Amniotic epithelial cell (primary cell): Measurements from ENCODE around the gene RAB6A.
"Not testable (repeated sequence)": the region's sequence is repeated elsewhere in the genome, so short reads cannot be mapped to it uniquely, and the experiment has no call there.

ENCODE experiments used
- DNase-seq: peaks from one replicate; pipeline ENCODE4 v3.0.0-alpha.2; 2010; ENCODE audit warnings: low read depth

Gene RAB6A

DNA sequence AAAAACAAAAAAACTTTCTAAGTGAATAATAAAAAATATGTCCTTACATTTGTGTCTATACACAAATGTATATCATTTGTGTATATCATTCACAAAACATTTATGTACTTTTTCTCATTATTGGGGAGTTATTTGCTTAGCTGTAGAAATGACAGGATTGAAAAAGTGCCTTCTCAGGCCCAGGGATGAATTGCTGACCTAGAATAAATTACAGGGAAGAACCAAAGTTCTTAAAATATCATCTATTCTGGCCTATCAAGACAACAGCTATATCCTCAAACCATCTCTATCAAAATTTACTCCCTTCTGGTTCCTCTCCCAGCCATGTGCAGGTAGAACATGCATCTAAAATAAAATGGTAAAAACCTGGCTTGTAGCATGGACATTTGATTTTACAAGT, 1.9 kb upstream of the RAB6A start:
- no peak for DNase-seq

DNA sequence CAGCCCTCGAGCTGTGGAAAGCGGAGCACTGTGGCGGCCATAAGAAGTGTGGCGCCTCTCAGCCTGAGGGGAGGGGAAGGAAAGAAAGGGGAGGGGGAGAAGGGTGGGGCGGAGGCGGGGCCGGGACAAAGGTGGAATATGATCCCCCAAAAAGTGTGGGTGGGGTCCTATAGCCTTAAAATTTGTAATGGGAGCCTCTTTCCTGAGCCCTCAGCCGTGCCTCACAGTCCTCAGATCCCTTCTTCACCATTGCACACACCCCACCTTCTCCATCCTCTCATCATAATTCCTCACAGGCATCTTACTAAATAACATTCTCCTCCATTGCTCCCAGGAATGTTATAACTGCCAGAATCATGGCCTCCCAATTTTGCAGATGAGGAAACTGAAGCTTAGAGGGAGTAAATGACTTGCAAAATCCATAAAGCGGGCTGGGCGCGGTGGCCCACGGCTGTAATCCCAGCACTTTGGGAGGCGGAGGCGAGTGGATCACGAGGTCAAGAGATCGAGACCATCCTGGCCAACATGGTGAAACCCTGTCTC, 600 bp upstream of the RAB6A start:
- DNase-seq, result peak; percentile 7

DNA sequence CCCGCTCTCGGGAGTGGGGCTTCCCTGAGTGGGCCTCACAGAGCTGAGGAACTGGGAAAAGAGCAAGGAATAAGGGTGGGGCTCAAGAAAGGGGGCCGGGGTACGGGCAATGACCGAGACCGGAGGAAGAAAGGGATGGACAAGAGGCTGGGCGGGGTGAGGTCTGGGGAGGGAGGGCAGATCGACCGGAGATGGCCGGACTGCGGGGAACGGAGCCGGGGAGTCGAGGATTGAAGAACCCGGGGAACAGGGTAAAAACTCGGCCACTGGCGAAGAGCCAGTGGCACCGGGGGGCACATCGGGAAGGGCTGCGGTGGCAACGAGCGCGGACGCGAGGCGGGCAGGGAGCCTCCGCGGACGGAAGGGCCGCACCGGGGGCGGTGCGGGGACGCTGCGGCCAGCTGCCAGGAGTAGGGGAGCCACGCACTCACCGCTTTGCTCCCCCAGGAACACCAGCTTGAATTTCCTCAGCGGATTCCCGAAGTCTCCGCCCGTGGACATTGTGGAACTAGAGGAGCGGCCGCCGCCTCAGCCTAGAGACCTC, 667 bp downstream of the RAB6A start:
- DNase-seq, result peak; percentile 46

DNA sequence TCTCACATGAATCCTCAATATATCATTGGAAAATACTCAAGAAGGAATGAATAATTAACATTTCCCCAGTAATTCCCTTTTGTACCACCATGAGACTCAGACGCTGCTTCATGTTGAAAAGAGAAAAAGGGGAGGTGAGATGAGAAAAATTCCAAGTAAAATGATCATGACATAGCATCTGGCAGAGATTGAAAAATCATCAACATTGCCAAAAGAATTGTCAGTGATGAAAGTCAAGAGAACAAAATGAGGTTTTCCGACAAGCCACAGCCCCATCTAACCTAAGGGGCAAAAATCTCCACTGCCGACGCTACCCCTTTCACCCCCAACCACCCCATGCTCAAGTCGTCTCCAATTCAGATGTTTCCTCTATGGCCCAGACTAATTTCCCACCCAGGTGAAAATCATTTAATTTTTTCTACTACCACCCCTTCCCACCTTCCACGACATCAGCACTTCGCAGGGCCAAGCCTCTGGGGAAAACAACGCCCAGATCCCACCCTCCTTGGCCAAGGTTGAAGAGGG, 1.2 kb downstream of the RAB6A start:
- peak; percentile 21 for DNase-seq

DNA sequence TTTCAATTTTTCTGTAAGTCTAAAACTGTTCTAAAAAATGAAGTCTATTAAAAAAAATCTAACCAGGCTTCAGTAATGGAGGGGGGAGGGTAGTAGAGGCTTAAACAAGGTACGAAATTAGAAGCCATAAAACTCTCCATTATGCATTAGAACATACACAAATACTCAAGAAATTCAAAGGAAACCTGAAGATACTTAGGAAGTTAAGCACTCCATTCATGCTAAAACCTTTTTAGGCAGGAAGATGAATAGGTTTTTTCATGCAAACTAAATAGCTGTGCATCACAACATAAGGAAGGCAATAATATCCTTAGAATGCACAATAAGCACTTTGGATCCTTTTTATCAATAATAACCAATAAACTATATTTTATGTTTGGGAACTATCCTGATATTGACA, 2.4 kb downstream of the RAB6A start:
- no peak for DNase-seq

DNA sequence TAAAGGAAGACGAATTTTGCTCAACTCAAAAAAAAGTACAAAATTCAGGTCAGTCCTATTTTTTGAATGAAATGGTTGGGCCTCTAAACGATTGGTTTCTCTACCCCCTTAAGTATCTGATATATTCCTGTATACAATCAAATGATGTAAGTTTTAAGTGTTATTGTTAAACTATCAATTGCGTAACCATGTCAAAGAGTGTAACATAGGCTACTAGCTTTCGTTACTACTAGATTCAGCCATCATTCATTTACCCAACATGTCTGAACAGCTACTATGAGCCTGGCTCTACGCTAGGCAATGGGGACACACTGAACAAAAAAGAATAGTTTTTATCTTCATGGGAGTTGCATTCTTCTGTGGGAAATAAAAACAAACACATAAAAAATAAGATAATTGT, 3.3 kb downstream of the RAB6A start:
- peak; percentile 17 for DNase-seq

DNA sequence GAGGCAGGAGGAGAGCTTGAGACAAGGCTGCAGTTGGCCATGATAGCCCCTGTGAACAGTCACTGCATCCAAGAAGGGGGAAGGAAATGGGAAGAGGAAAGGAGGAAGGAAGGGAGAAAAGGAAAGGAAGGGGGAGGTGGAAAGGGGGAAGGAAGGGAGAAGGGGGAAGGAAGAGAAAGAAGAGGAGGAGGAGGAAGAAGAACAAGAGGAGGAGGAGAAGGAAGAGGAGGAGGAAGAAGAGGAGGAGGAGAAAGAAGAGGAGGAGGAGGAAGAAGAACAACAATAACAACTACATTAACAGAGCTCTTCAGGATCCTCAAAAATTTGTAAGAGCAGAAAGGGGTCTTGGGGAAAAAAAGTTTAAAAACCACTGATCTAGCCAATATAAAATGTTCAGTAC, 5.2 kb downstream of the RAB6A start:
- no peak for DNase-seq

DNA sequence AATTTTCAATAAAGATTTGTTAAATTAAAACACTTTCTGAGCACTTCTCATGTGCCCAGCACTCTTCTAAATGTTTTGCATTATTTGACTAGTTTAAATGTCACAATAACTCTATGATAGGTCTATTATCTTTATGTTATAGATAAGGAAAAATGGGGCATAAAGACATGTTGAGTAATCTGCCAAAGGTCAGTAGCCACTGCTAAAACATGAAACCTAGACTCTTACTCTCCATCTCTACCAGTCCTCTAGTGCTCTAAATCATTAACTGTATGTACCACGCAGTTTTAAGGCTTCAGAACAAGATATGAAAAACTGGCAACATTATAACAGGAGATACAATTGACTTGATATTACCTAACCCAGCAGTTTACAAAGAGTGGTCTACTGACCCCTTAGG, 6.9 kb downstream of the RAB6A start:
- DNase-seq, result peak; percentile 45

DNA sequence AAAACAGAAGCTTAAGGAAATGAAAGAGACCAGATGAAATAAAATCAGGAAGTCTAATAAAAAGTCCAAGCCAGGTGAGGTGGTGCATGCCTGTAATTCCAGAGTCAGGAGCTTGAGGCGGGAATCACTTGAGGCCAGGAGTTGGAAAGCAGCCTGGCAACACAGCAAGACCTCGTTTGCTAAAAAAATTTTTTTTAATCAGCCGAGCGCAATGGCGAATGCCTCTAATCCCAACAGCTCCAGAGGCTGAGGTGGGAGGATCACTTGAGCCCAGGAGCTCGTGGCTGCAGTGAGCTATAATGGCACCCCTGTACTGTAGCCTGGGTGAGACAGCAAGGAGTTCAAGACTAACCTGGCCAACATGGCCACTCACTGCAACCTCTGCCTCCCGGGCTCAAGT, 8.0 kb downstream of the RAB6A start:
- DNase-seq, result peak; percentile 21

DNA sequence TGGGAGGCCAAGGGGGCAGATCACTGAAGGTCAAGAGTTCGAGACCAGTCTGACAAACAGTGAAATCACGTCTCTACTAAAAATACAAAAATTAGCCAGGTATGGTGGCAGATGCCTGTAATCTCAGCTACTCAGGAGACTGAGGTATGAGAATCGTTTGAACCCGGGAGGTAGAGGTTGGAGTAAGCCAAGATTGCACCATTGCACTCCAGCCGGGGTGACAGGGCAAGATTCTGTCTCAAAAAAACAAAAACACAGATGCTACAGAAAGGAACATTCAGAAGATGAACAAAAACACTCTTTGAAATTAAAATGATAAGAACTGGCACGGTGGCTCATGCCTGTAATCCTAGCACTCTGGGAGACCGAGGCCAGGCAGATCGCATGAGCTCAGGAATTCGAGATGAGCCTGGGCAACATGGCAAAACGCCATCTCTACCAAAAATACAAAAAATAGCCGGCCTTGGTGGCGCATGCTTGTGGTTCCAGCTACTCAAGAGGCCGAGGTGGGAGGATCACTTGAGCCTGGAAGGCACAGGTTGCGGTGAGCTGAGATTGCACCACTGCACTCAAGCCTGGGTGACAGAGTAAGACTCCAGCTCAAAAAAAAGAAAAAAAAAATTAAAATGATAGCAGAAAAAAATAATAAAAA, 8.5 kb downstream of the RAB6A start:
- DNase-seq, result peak; percentile 88

DNA sequence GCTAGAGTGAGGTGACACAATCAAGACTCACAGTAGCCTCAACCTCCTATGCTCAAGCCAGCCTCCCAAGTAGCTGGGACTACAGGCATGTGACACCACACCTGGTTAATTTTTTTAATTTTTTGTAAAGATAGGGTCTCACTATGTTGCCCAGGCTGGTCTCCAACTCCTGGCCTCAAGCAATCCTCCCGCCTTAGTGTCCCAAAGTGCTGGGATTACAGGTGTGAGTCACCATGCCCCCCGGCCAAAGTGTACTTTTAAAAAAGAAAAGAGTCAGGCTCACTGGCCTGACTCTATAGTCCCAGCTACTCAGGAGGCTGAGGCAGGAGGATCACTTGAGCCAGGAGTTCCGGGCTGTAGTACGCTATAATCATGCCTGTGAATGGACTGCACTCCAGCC, 10.0 kb downstream of the RAB6A start:
- DNase-seq, result not testable (repeated sequence)

DNA sequence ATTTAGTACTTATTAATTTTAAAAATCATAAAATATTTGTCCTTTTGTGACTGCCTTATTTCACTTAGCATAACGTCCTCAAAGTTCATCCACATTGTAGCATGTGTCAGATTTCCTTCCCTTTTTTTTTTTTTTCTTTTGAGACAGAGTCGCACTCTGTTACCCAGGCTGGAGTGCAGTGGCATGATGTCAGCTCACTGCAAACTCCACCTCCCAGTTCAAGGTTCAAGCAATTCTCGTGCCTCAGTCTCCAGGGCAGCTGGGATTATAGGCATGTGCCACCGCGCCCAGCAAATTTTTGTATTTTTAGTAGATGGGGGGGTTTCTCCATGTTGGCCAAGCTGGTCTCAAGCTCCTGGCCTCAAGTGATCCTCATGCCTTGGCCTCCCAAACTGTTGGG, 10.6 kb downstream of the RAB6A start:
- DNase-seq, result no peak

DNA sequence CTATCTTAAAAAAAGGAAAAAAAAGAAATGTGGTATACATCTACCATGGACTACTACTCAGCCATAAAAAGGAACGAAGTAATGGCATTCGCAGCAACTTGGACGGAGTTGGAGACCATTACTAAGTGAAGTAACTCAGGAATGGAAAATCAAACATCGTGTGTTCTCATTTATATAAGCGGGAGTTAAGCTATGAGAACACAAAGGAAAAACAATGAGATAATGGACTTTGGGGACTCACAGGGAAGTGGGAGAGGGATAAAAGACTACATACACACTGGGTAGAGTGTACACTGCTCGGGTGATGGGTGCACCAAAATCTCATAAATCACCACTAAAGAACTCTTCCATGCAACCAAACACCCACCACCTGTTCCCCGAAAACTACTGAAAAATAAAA, 11.8 kb downstream of the RAB6A start:
- no peak for DNase-seq

DNA sequence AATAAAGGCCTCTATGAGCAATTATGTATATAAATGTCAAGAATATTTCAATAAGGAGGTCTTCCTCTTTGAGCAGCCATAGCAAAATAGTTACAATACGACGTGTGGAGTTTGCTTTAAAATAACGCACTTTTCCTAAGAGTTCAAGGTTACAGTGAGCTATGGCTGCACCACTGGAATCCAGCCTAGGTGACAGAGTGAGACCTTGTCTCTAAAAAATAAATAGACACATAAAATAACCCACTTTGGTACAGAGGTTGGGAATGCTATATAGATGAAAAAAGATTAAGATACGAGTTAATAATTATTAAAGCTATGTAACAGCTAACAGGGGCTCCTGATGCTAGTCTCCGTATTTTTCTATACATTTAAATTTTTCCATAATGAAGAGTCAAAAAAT, 12.6 kb downstream of the RAB6A start:
- DNase-seq, result no peak

DNA sequence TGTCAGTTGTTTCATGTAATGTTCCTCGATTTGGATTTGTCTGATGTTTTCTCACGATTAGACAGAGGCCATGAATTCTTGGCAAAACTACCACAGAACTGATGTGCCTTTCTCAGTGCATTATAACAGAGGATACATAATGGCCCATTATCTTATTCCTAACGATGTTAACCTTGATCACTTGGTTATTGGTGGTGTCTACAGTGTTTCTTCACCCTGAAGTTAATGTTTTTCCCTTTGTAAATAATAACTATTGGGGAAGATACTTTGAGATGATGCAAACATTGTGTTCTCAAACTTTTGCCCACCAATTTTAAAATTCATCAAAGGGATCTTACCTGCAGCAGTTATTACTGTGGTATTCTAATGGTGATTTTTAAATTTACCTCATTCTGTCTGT, 13.1 kb downstream of the RAB6A start:
- DNase-seq, result no peak

DNA sequence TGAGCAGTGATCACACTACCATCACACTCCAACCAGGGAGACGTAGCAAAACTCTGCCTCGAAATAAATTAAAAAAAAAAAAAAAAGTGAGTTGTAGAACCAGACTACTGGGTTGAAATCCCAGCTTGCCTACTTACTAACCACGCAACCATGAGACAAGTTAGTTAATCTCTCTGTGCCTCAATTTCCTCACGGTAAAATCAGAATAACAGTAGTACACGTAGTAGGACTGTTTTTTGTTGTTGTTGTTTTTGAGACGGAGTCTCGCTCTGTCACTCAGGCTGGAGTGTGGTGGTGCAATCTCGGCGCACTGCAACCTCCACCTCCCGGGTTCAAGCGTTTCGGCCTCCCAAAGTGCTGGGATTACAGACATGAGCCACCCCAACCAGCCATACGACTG, 14.2 kb downstream of the RAB6A start:
- DNase-seq, result no peak

DNA sequence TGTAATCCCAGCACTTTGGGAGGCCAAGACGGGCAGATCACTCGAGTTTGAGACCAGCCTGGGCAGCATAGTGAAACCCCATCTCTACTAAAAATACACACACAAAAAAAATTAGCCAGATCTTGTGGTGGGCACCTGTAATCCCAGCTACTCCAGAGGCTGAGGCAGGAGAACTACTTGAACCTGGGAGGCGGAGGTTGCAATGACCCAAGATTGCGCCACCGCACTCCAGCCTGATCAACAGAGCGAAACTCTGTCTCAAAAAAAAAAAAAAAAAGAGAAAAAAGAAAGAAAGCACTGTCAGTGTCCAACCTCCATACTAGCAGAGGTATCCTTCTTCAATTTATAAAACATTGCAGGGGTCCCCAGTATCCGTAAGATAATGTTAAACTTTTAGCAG, 17.8 kb downstream of the RAB6A start:
- no peak for DNase-seq

DNA sequence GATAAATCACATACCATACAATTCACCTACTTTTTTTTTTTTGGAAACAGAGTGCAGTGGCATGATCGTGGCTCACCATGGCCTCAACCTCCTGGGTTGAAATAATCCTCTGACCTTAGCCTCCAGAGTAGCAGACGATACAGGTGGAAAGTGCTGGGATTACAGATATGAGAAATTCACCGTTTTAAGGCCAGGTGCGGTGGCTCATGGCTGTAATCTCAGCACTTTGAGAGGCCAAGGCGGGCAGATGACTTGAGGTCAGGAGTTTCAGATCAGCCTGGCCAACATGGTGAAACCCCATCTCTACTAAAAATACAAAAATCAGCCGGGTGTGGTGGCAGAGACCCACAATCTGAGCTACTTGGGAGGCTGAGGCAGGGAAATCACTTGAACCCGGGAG, 24.9 kb downstream of the RAB6A start:
- not testable (repeated sequence) for DNase-seq

DNA sequence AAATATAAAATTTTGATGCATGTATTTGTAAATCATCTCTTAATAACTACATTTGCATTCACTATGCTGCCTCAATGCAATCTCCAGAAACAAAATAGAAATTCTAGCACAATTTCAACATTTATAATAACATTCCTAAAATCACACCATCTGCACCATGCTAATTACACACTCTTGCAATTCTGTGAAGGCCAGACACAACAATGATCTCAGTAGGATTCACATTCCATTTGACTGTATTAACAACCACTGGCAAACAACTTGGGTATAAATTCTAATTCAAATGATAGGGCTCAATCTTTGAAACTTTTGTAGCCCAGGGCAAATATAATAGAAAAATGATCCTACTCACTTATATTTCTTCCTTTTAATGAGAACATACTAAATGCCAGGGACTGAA, 25.9 kb downstream of the RAB6A start:
- peak; percentile 39 for DNase-seq

DNA sequence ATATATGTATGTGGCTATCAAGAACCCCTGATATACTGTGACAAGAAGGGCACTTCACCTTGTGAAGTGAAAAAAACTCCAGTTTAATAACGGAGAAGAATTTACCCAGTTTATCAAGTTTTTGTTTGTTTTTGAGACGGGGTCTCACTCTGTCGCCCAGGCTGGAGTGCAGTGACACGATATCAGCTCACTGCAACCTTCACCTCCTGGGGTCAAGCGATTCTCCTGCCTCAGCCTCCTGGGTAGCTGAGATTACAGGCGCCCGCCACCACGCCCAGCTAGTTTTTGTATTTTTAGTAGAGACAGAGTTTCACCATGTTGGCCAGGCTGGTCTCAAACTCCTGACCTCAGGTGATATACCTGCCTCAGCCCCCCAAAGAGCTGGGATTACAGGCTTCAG, 26.9 kb downstream of the RAB6A start:
- not testable (repeated sequence) for DNase-seq

DNA sequence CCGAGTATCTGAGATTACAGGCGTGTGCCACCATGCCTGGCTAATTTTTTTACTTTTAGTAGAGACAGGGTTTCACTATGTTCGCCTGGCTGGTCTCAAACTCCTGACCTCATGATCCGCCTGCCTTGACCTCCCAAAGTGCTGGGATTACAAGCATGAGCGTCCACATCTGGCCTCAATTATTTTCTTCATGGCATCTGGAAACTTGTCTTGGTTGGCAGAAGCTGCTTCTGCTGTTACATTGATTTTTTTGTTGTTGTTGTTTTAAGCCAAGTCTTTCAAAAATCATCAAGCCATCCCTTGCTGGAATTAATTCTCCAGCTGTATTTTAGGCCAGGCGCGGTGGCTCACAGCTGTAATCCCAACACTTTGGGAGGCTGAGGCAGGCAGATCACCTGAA, 27.9 kb downstream of the RAB6A start:
- DNase-seq, result not testable (repeated sequence)

DNA sequence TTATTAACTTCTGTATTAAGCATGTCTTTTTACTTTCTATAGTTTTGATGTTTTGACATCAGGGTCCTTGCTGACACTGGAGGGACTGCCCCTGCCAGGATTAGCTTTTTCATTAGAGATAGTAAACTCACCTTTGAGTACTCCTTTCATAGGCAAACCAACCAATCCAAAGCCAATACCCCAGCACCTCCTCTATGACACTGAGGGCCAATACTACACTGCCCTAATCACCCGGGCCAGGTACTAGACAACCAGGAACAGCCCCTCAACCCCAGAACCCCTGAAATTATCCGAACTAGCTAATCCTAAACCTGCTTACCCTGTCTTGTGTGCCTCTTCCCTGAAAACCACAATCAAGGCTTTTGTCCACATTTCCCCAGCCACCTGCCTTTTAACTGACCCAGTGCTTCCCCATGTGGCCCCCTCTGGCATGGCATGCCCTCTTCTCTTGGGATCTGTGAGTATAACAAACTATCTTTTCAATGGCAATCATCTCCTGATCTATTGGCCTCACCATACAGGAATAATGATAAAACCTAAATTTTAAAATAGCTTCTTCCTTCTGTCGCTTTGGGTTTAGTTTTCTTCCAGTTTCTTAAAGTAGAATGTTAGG, 31.2 kb downstream of the RAB6A start:
- DNase-seq, result no peak

DNA sequence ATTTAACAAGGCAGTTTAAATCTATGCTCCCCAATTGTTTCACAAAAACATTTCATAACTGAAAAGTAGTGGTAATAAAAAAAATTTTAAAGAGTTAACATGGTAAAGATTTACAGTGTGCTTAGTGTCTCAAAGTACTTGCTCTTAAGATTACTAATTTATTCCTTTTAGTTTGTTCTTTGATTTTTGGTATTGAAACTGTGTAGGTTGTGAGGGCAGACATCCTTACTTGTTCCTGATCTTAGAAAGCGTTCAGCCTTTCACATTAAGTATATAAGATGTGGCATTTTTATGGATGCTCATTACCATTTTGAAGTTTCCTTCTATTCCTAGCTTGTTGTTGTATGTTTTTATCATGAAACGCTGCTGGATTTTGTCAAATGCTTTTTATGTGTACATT, 32.9 kb downstream of the RAB6A start:
- no peak for DNase-seq
